NT2/D1 (cell line): ENCODE results near the gene OTULIN.

Experiments used
- SUZ12 ChIP-seq: IDR thresholded peaks from 2 replicates; pipeline ENCODE4 v1.6.1; 2011; ENCODE audit not compliant: insufficient read length, insufficient read depth; ENCODE audit errors: extremely low read depth
- YY1 ChIP-seq: IDR thresholded peaks from 2 replicates; pipeline ENCODE4 v1.6.1; 2011; ENCODE audit not compliant: insufficient read length, insufficient read depth

DNA sequence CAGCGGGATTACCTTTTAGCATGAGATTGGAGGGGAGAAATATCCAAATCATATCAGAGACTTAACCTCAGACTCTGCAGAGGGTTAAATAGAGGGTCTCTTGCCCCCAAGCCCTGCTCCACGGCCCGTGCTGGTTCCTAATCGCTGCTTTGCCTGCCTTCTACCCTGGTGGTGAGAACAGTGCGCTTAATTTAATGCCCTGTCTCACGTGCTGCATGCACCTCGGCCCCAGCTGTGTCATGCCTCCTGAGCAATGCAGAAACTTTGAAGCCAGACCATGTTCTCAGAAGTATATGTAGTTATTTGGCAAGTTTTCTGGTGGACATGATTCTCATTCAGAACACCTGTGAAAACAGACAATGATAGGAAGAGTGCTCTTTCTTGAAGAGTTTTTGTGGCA, 1.4 kb downstream of the OTULIN start:
- TF ChIP-seq YY1 = no peak
- no peak for TF ChIP-seq SUZ12
